Tibial artery (tissue), 4 donors: Measurements from ENCODE around the gene SNRNP35.
A peak's percentile ranks its signal among the peaks of the same experiment; 100 is the strongest.
"Not testable (repeated sequence)": the region's sequence is repeated elsewhere in the genome, so short reads cannot be mapped to it uniquely, and the experiment has no call there.

Source experiments
- DNase-seq, 2 donors: peaks; one replicate each; pipeline ENCODE4 v3.0.0-alpha.2; 2019
- H3K27ac ChIP-seq, 2 donors: fragments of 200-600 bp; sonication (generic) in 1 of 2; 1 replicate in 1 of 2; 2 replicates in 1 of 2; pipeline ENCODE4 v1.5.1; 2018 to 2019; ENCODE audit warnings: mild to moderate bottlenecking in 1 of 2
- H3K27me3 ChIP-seq, 2 donors: fragments of 200-600 bp; sonication (generic) in 1 of 2; one replicate each; pipeline versions ENCODE4 v1.5.1 to v1.6.0; 2016 to 2019
- H3K36me3 ChIP-seq, 3 donors: fragments of 200-600 bp; sonication (generic) in 2 of 3; one replicate each; pipeline ENCODE4 v1.5.1; 2016 to 2019; ENCODE audit warnings: mild to moderate bottlenecking in 2 of 3
- H3K4me1 ChIP-seq, 4 donors: fragments of 200-600 bp; sonication (generic) in 2 of 4; 1 replicate in 3 of 4; 2 replicates in 1 of 4; pipeline ENCODE4 v1.5.1; 2016 to 2019
- H3K4me3 ChIP-seq, 2 donors: fragments of 200-600 bp; sonication (generic) in 1 of 2; 1 replicate in 1 of 2; 2 replicates in 1 of 2; pipeline ENCODE4 v1.5.1; 2018 to 2019; ENCODE audit warnings: mild to moderate bottlenecking in 2 of 2
- H3K9me3 ChIP-seq, 3 donors: fragments of 200-600 bp; sonication (generic) in 1 of 3; one replicate each; pipeline ENCODE4 v1.5.1; 2016 to 2019
- CTCF ChIP-seq, 2 experiments: fragments of 200-600 bp in 1 of 2; fragments of 450-650 bp in 1 of 2; IDR thresholded peaks; one replicate each; pipeline ENCODE4 v1.5.1; 2017 to 2019; ENCODE audit warnings: antibody characterized with exemption in 2 of 2, mild to moderate bottlenecking in 1 of 2, moderate library complexity in 1 of 2
- intact Hi-C: fragments of 100-400 bp; cut with DNase I; formaldehyde crosslinking; loops from one replicate; pipeline ENCODE4 v1.15.0; 2023; ENCODE audit warnings: low total_unique reads

The SNRNP35 gene

GRCh38 chr12:123457980-123458779 is at the start of gene SNRNP35:
SNRNP35 (plus strand) TSS chr12:123458139; CDS start chr12:123465541, 7,402 bp downstream.
- DNase-seq, result peak; percentile 82 to 90
- Histone ChIP-seq H3K27ac (peak within 1 kb of the TSS; percentile 100), H3K27me3 (no peaks in the 10 kb centered on the region), H3K4me1 (peaks cover 0 to 17% (median 14%) of the 10 kb centered on the region in 4 donors), H3K36me3 (no peaks in the 10 kb centered on the region), H3K9me3 (no peaks in the 10 kb centered on the region), H3K4me3 (peak within 1 kb of the TSS; percentile 84 to 95)
- TF ChIP-seq CTCF (IDR thresholded peaks at IDR 0.05), result no peak
- intact Hi-C loops, result no loop called here

- H3K27me3 ChIP-seq, H3K4me1 ChIP-seq, H3K4me3 ChIP-seq, intact Hi-C loops, DNase-seq, H3K27ac ChIP-seq, H3K9me3 ChIP-seq: not testable (repeated sequence)
- H3K36me3 ChIP-seq, result peaks cover 45 to 77% (median 66%) of the 10 kb centered on the region in 3 donors
Observed at GRCh38 chr12:123408619-123409018, 49.3 kb upstream of the SNRNP35 start.

- DNase-seq, intact Hi-C loops, H3K27ac ChIP-seq, H3K27me3 ChIP-seq, H3K4me1 ChIP-seq, H3K4me3 ChIP-seq, H3K9me3 ChIP-seq: not testable (repeated sequence)
- peaks cover 36 to 76% (median 62%) of the 10 kb centered on the region in 3 donors for H3K36me3 ChIP-seq
Observed at GRCh38 chr12:123409284-123410040, 48.5 kb upstream of the SNRNP35 start.

GRCh38 chr12:123410041-123410412 is 47.9 kb upstream of the SNRNP35 start:
- Histone ChIP-seq H3K9me3 (no peaks in the 10 kb centered on the region), H3K27me3 (no peaks in the 10 kb centered on the region), H3K36me3 (peaks cover 34 to 76% (median 60%) of the 10 kb centered on the region in 3 donors), H3K4me1 (peaks cover 0 to 3% (median 0%) of the 10 kb centered on the region in 4 donors), H3K4me3 (no peak overlapping the region), H3K27ac (peak overlapping the region in 1 of 2 donors; percentile 25)
- no peak for TF ChIP-seq CTCF (IDR thresholded peaks at IDR 0.05)
- intact Hi-C loops, result no loop called here
- no peak for DNase-seq

- intact Hi-C loops, result no loop called here
- H3K27me3 ChIP-seq, result no peaks in the 10 kb centered on the region
- DNase-seq, result no peak
- no peaks in the 10 kb centered on the region for H3K4me1 ChIP-seq
- H3K4me3 ChIP-seq, result no peak overlapping the region
- peaks cover 42 to 88% (median 58%) of the 10 kb centered on the region in 3 donors for H3K36me3 ChIP-seq
- no peaks in the 10 kb centered on the region for H3K9me3 ChIP-seq
- TF ChIP-seq CTCF (IDR thresholded peaks at IDR 0.05), result no peak
- no peak overlapping the region for H3K27ac ChIP-seq
Observed at GRCh38 chr12:123421314-123421713, 36.6 kb upstream of the SNRNP35 start.

GRCh38 chr12:123427036-123427769 is 30.7 kb upstream of the SNRNP35 start:
- Histone ChIP-seq H3K27ac (no peak overlapping the region), H3K4me3 (no peak overlapping the region), H3K27me3 (no peaks in the 10 kb centered on the region), H3K9me3 (no peaks in the 10 kb centered on the region), H3K4me1 (peaks cover 0 to 10% (median 2%) of the 10 kb centered on the region in 4 donors), H3K36me3 (peaks cover 48 to 87% (median 72%) of the 10 kb centered on the region in 3 donors)
- DNase-seq, result no peak
- no peak for TF ChIP-seq CTCF (IDR thresholded peaks at IDR 0.05)
- intact Hi-C loops, result no loop called here
